Stimulated activated effector memory CD8-positive, alpha-beta T cell treated with anti-CD3 and anti-CD28 coated beads, Interleukin-12 subunit alpha, Interleukin-12 subunit beta, amount 100 ng/mL, for 72 hours (primary cell): ENCODE results near the gene TMC1.
A peak's percentile ranks its signal among the peaks of the same experiment; 100 is the strongest.

Experiments
- ATAC-seq: fragments of 150-1000 bp; cut with Tn5 transposase; 2 replicates; pipeline ENCODE4 v1.10.0; 2021
- DNase-seq, 2 donors: peaks; one replicate each; pipeline ENCODE4 v3.0.0; 2021 to 2022; ENCODE audit warnings: low spot score in 2 of 2
- H3K27ac Mint-ChIP-seq: one replicate; pipeline ENCODE4 v1.8.0; 2022; ENCODE audit warnings: mild to moderate bottlenecking, mixed read lengths
- H3K36me3 Mint-ChIP-seq: one replicate; pipeline ENCODE4 v1.8.0; 2022; ENCODE audit warnings: mild to moderate bottlenecking, mixed read lengths
- H3K4me1 Mint-ChIP-seq: one replicate; pipeline ENCODE4 v1.8.0; 2022; ENCODE audit warnings: mixed read lengths
- H3K4me3 Mint-ChIP-seq: one replicate; pipeline ENCODE4 v1.8.0; 2022; ENCODE audit warnings: mild to moderate bottlenecking, mixed read lengths
- H3K9me3 Mint-ChIP-seq: one replicate; pipeline ENCODE4 v1.8.0; 2022; ENCODE audit warnings: mixed read lengths

TMC1 gene

GRCh38 chr9:72599874-72600534, 78.6 kb downstream of the TMC1 start:
- H3K9me3 Mint-ChIP-seq = no peaks in the 10 kb centered on the region
- H3K4me3 Mint-ChIP-seq = no peak overlapping the region
- DNase-seq (no peak), ATAC-seq (no peak)
- no peak overlapping the region for H3K27ac Mint-ChIP-seq
- H3K36me3 Mint-ChIP-seq = no peaks in the 10 kb centered on the region
- H3K4me1 Mint-ChIP-seq = peaks cover 9% of the 10 kb centered on the region

- Mint-ChIP-seq H3K36me3 (no peaks in the 10 kb centered on the region), H3K27ac (no peak overlapping the region), H3K4me3 (no peak overlapping the region), H3K9me3 (no peaks in the 10 kb centered on the region), H3K4me1 (peaks cover 9% of the 10 kb centered on the region)
- ATAC-seq (no peak), DNase-seq (no peak)
These were observed 79.3 kb downstream of the TMC1 start for GRCh38 chr9:72600671-72601070.

GRCh38 chr9:72601615-72602014, 80.2 kb downstream of the TMC1 start:
- DNase-seq (no peak), ATAC-seq (peak; percentile 55)
- Mint-ChIP-seq H3K4me3 (no peak overlapping the region), H3K36me3 (no peaks in the 10 kb centered on the region), H3K4me1 (peaks cover 6% of the 10 kb centered on the region), H3K27ac (no peak overlapping the region), H3K9me3 (no peaks in the 10 kb centered on the region)

- Mint-ChIP-seq H3K4me3 (no peak overlapping the region), H3K27ac (no peak overlapping the region), H3K4me1 (no peaks in the 10 kb centered on the region), H3K36me3 (no peaks in the 10 kb centered on the region), H3K9me3 (no peaks in the 10 kb centered on the region)
- DNase-seq (no peak), ATAC-seq (no peak)
These were observed 91.0 kb downstream of the TMC1 start for GRCh38 chr9:72612449-72612848.

GRCh38 chr9:72614067-72614466, 92.7 kb downstream of the TMC1 start:
- Mint-ChIP-seq H3K27ac (no peak overlapping the region), H3K4me3 (no peak overlapping the region), H3K36me3 (no peaks in the 10 kb centered on the region), H3K9me3 (no peaks in the 10 kb centered on the region), H3K4me1 (no peaks in the 10 kb centered on the region)
- ATAC-seq (no peak), DNase-seq (no peak)

- no peak for DNase-seq
- Mint-ChIP-seq H3K9me3 (no peaks in the 10 kb centered on the region), H3K4me3 (no peak overlapping the region), H3K36me3 (no peaks in the 10 kb centered on the region), H3K27ac (no peak overlapping the region), H3K4me1 (no peaks in the 10 kb centered on the region)
- no peak for ATAC-seq
These were observed 94.5 kb downstream of the TMC1 start for GRCh38 chr9:72615931-72616330.

- H3K36me3 Mint-ChIP-seq = no peaks in the 10 kb centered on the region
- H3K9me3 Mint-ChIP-seq = no peaks in the 10 kb centered on the region
- no peak overlapping the region for H3K27ac Mint-ChIP-seq
- no peaks in the 10 kb centered on the region for H3K4me1 Mint-ChIP-seq
- no peak overlapping the region for H3K4me3 Mint-ChIP-seq
- DNase-seq (no peak), ATAC-seq (no peak)
These were observed 97.4 kb downstream of the TMC1 start for GRCh38 chr9:72618811-72619210.

- Mint-ChIP-seq H3K4me3 (no peak overlapping the region), H3K4me1 (no peaks in the 10 kb centered on the region), H3K27ac (no peak overlapping the region), H3K36me3 (no peaks in the 10 kb centered on the region), H3K9me3 (no peaks in the 10 kb centered on the region)
- ATAC-seq (no peak), DNase-seq (no peak)
These were observed 100.8 kb downstream of the TMC1 start for GRCh38 chr9:72622186-72622585.

GRCh38 chr9:72623156-72623555, 101.7 kb downstream of the TMC1 start:
- Mint-ChIP-seq H3K9me3 (no peaks in the 10 kb centered on the region), H3K4me3 (no peak overlapping the region), H3K27ac (no peak overlapping the region), H3K36me3 (no peaks in the 10 kb centered on the region), H3K4me1 (no peaks in the 10 kb centered on the region)
- DNase-seq (no peak), ATAC-seq (no peak)

GRCh38 chr9:72627147-72627546, 105.7 kb downstream of the TMC1 start:
- H3K4me3 Mint-ChIP-seq = no peak overlapping the region
- H3K9me3 Mint-ChIP-seq = no peaks in the 10 kb centered on the region
- DNase-seq (no peak), ATAC-seq (no peak)
- H3K36me3 Mint-ChIP-seq = no peaks in the 10 kb centered on the region
- no peaks in the 10 kb centered on the region for H3K4me1 Mint-ChIP-seq
- H3K27ac Mint-ChIP-seq = no peak overlapping the region

- no peak overlapping the region for H3K27ac Mint-ChIP-seq
- H3K36me3 Mint-ChIP-seq = no peaks in the 10 kb centered on the region
- DNase-seq (no peak), ATAC-seq (no peak)
- H3K9me3 Mint-ChIP-seq = no peaks in the 10 kb centered on the region
- H3K4me1 Mint-ChIP-seq = no peaks in the 10 kb centered on the region
- H3K4me3 Mint-ChIP-seq = no peak overlapping the region
These were observed 106.6 kb downstream of the TMC1 start for GRCh38 chr9:72627956-72628540.

GRCh38 chr9:72633966-72634365, 112.6 kb downstream of the TMC1 start:
- ATAC-seq (peak; percentile 81), DNase-seq (peak in 1 of 2 donors; percentile 4)
- H3K36me3 Mint-ChIP-seq = no peaks in the 10 kb centered on the region
- H3K4me1 Mint-ChIP-seq = peaks cover 12% of the 10 kb centered on the region
- no peaks in the 10 kb centered on the region for H3K9me3 Mint-ChIP-seq
- H3K27ac Mint-ChIP-seq = no peak overlapping the region
- no peak overlapping the region for H3K4me3 Mint-ChIP-seq

- H3K4me1 Mint-ChIP-seq = peaks cover 12% of the 10 kb centered on the region
These were observed 113.8 kb downstream of the TMC1 start for GRCh38 chr9:72635197-72635596.

GRCh38 chr9:72636621-72637020, 115.2 kb downstream of the TMC1 start:
- DNase-seq (no peak), ATAC-seq (no peak)
- no peaks in the 10 kb centered on the region for H3K36me3 Mint-ChIP-seq
- no peak overlapping the region for H3K27ac Mint-ChIP-seq
- H3K9me3 Mint-ChIP-seq = no peaks in the 10 kb centered on the region
- no peak overlapping the region for H3K4me3 Mint-ChIP-seq
- H3K4me1 Mint-ChIP-seq = peaks cover 12% of the 10 kb centered on the region

More at GRCh38 chr9:72635197-72635596, 113.8 kb downstream of the TMC1 start:
- H3K27ac Mint-ChIP-seq = no peak overlapping the region
- no peaks in the 10 kb centered on the region for H3K36me3 Mint-ChIP-seq
- ATAC-seq (peak; percentile 85), DNase-seq (no peak)
- no peak overlapping the region for H3K4me3 Mint-ChIP-seq
- H3K9me3 Mint-ChIP-seq = no peaks in the 10 kb centered on the region

GRCh38 chr9:72643651-72644050, 122.2 kb downstream of the TMC1 start:
- no peak for ATAC-seq
- no peaks in the 10 kb centered on the region for H3K4me1 Mint-ChIP-seq

GRCh38 chr9:72646061-72646460, 124.7 kb downstream of the TMC1 start:
- Mint-ChIP-seq H3K27ac (no peak overlapping the region), H3K4me3 (no peak overlapping the region), H3K9me3 (no peaks in the 10 kb centered on the region), H3K4me1 (no peaks in the 10 kb centered on the region), H3K36me3 (no peaks in the 10 kb centered on the region)
- ATAC-seq (no peak), DNase-seq (no peak)

More at GRCh38 chr9:72643651-72644050, 122.2 kb downstream of the TMC1 start:
- no peak for DNase-seq
- Mint-ChIP-seq H3K36me3 (no peaks in the 10 kb centered on the region), H3K4me3 (no peak overlapping the region), H3K27ac (no peak overlapping the region), H3K9me3 (no peaks in the 10 kb centered on the region)
